Activated naive CD4-positive, alpha-beta T cell treated with anti-CD3 and anti-CD28 coated beads, Interleukin-2, amount 50 U/mL, for 16 hours (primary cell): ENCODE data around the gene GCN1.
"Not testable (repeated sequence)": the region's sequence is repeated elsewhere in the genome, so short reads cannot be mapped to it uniquely, and the experiment has no call there.

ENCODE experiments used
- DNase-seq: peaks from one replicate; pipeline ENCODE4 v3.0.0-alpha.2; 2020

The GCN1 gene, protein sequence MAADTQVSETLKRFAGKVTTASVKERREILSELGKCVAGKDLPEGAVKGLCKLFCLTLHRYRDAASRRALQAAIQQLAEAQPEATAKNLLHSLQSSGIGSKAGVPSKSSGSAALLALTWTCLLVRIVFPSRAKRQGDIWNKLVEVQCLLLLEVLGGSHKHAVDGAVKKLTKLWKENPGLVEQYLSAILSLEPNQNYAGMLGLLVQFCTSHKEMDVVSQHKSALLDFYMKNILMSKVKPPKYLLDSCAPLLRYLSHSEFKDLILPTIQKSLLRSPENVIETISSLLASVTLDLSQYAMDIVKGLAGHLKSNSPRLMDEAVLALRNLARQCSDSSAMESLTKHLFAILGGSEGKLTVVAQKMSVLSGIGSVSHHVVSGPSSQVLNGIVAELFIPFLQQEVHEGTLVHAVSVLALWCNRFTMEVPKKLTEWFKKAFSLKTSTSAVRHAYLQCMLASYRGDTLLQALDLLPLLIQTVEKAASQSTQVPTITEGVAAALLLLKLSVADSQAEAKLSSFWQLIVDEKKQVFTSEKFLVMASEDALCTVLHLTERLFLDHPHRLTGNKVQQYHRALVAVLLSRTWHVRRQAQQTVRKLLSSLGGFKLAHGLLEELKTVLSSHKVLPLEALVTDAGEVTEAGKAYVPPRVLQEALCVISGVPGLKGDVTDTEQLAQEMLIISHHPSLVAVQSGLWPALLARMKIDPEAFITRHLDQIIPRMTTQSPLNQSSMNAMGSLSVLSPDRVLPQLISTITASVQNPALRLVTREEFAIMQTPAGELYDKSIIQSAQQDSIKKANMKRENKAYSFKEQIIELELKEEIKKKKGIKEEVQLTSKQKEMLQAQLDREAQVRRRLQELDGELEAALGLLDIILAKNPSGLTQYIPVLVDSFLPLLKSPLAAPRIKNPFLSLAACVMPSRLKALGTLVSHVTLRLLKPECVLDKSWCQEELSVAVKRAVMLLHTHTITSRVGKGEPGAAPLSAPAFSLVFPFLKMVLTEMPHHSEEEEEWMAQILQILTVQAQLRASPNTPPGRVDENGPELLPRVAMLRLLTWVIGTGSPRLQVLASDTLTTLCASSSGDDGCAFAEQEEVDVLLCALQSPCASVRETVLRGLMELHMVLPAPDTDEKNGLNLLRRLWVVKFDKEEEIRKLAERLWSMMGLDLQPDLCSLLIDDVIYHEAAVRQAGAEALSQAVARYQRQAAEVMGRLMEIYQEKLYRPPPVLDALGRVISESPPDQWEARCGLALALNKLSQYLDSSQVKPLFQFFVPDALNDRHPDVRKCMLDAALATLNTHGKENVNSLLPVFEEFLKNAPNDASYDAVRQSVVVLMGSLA (N-terminal part only)

GRCh38 chr12:120194534-120195395 lies at the start of gene GCN1:
GCN1 (minus strand) TSS chr12:120194715; CDS start chr12:120194697, 18 bp downstream.
- DNase-seq: peak; percentile 90

GRCh38 chr12:120242971-120243699 lies 48.6 kb upstream of the GCN1 start:
- DNase-seq: no peak

DNA sequence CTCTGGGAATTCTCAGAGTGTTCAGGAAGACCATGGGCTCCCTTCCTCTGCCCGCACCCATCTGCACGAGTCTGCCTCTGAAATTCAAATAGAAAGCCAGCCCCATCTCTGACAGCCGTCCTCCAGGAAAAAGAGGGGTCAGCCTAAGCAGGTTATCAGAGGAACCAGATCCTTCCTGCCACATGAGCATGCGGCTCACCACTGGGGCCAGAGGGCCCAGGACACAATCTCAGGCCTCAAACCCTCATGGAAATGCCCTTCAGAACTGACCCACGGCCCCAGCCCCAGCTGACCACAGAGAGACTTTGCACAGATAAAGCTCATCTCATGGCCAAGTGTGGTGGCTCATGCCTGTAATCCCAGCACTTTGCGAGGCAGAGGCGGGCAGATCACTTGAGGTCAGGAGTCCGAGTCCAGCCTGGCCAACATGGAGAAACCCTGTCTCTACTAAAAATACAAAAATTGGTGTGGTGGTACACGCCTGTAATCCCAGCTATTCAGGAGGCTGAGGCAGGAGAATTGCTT lies 47.8 kb upstream of the GCN1 start:
- no peak for DNase-seq

DNA sequence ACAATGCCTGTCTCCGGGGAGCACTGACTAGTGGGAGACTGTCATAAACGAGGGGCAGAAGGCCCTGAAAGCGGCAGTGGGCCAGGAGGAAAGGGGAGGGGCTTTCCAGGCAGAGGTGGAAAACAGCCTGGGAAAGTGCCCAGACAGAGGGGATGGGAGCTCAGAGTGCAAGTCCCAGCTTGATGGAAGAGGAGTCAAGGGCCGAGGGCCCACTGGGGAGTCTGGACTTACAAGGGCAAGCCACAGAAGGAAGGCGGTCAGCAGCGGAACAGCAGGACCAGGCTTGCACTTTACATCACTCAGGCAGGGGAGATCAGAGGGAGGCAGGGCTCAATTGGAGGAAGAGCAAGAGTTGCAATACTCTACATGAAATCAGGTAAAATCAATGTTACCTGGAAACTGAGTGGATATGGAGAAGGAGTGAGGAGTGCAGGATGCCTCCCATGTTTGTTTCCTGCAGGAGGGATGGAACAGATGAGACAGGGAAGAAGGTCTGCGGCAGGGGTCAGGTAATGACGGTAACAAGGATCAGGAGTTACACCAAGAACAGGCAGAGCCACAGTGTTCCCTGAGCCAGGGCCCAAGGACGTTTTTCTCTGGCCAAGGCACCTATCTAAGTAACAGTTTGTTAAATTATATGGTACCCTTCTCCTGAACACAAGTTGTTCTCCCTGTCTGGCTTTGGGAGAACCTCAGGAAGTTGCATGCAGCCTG lies 47.2 kb upstream of the GCN1 start:
- no peak for DNase-seq

- no peak for DNase-seq
These were observed 45.9 kb upstream of the GCN1 start for GRCh38 chr12:120240495-120240833.

- no peak for DNase-seq
These were observed 45.4 kb upstream of the GCN1 start for GRCh38 chr12:120239776-120240494.

- no peak for DNase-seq
These were observed 44.4 kb upstream of the GCN1 start for GRCh38 chr12:120238839-120239445.

GRCh38 chr12:120238217-120238616 lies 43.7 kb upstream of the GCN1 start:
- no peak for DNase-seq

DNA sequence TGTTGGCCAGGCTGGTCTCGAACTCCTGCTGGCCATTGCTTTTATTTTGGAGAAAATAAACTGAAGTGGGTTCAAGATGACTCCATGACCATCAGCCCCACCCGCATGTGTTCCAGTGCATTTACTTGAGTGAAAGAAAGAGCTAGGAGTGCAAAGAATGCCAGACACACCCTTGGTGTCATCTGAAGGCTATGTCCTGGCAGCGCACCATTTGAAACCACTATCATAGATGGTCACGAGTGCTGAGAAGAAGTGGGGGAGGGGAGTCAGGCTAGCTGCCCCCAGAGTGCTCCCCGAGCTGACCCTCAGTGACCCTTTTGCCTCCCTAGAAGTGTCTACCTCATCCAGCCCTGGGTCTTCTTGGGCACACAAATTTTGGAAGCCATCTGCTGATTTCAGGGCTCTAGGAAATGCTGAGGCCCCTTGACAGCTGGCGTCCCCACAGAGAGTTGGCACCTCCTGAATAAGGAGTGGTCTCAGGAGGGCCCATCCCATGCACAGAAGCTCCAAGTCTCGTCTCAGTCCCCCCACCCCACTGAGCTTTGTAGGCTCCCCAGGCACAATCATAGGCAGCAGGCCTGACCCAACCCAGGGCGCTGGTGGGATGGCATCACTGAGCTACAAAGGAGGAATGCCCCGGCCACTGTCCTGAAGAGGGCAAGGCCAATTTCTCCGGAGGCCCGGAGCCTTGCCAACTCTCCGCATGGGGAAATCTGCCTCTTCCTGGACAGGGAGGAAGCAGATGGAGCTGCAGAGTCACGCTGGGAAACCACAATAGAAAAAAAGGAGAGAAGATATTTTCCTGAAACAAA lies 43.1 kb upstream of the GCN1 start:
- no peak for DNase-seq

- not testable (repeated sequence) for DNase-seq
These were observed 42.3 kb upstream of the GCN1 start for GRCh38 chr12:120236809-120237208.

GRCh38 chr12:120235369-120236323 lies 41.1 kb upstream of the GCN1 start:
- no peak for DNase-seq

DNA sequence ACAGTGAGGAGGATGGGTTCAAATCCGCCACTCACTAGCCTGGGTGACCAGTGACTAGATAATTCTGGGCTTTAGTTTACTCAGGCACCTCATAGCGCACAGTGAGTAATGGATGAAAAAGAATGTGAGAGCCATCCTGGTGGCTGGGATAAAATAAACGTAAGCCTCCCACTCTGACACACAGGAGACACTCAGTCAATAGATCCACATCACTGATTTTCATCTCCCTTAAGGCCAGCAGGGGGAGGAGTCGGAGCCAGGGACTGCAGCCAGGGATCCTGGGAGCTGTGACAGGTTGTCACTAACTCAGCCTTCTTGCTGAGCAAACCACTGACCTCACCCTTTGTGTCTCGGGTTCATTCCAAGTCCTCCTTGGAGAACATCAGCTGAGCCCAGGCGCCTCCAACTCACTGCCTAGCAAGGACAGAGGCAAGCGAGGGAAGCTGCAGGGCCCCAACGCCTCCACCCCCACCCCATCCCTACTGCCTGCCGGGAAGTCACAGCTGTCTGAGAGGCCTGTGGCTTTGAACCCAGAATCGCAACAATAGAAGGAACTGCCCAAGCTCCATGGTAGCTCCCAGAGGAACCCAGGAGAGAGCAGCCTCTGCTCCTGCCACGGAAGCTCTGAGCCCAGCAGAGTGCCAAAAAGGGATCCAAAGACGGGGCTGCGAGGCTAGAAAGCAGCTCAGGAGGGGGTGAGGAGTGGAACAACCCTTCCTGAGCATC lies 40.3 kb upstream of the GCN1 start:
- DNase-seq: no peak

DNA sequence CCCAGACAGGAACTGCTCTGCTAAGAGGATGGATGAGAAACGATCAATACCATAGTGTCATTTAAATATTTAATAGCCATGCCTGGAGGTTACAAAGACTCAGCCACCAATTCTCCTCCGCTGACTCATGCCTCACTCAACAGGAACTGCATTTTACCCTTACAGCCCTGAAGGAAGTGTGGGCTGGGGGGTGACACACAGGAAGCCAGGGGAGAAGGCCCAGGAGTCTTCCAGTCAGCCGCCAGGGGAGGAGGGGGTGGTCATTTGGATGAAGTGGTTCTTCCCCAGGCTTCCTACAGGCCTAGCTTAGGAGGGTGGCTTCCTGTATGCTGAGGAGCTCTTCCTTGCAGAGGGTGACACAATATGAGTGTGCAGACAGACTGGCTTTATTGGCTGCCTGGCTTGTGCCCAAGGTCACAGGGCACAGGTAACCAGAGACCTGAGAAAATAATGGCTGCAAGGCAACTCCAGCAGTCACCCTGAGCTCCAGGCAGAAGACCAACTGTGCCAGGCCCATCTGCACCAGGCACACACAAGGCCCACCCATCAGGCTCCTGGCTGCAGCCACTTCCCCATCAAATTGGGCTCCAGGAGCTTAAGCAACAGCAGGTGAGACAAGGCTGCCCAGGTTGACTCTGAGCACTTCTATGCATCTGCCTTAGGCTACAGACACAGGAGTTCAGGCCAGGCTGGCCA lies 36.9 kb upstream of the GCN1 start:
- DNase-seq: peak; percentile 78

- DNase-seq: no peak
These were observed 36.4 kb upstream of the GCN1 start for GRCh38 chr12:120230974-120231315.

DNA sequence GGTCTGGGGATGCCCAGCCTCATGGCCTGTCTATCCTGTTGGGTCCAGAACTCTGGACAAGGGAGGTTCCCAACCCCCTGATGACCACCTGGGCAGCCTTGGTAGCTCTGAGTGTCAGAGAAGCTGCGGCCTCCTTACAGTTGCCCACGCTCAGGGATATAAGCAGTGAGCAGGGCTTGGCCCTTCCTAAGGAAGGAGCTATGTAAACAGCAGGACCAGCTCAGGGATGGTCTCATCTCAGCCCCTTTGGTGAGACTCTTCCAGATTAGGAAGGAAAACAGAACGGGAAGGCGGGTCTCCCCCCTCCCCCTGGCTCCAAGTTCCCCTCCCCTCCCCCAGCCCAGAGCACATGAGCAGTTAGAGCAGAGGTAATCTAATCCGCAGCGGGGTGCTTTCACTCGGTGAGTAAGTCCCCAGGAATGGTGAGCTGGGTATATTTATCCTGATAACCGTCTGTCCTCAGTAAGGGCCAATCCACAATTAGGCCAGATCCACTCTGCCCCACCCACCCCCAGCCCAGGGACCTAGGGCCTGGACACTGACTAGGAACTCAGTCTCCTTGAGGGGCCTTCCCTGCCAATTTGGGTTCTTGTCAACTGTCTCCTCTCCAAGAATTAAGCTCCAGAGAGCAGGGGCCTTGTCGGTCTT lies 35.9 kb upstream of the GCN1 start:
- DNase-seq: no peak
